ENCODE data around the gene SYNPO2. TPM values are rescaled to one million over a fixed set of nuclear protein-coding genes. Genes with fewer than 3 reads are reported as not detected.

Gene SYNPO2
- total RNA-seq, 4 donors from 2014 or later, result 998 to 4,186 (median 1,764) TPM

- Histone ChIP-seq H3K27me3 (no peaks in the 10 kb centered on the region), H3K4me3 (peak overlapping the region; percentile 55 to 74 (median 67)), H3K4me1 (peaks cover 30 to 34% of the 10 kb centered on the region in 2 donors), H3K36me3 (peaks cover 0 to 52% of the 10 kb centered on the region in 2 donors), H3K9me3 (no peaks in the 10 kb centered on the region), H3K27ac (peak overlapping the region; percentile 94 to 98 (median 96))
- intact Hi-C loops (cut with DNase I; ENCODE audit: low total_unique reads), result no loop called here
- no peak for DNase-seq
- TF ChIP-seq POLR2A (IDR thresholded peaks at IDR 0.05) (no peak), CTCF (IDR thresholded peaks at IDR 0.05 in 4 of 5, conservative IDR thresholded peaks at IDR 0.05 in 1 of 5) (no peak)
- in situ Hi-C loops (cut with MboI; ENCODE audit: low sequenced_read_pairs in 4 of 4), result loop anchor here (5.0 to 25.0 kb wide), 3 partner anchors 36 to 184 kb away; partner anchors contain the start of gene USP53 (in 1 of the 4)
- no peak for ATAC-seq
Measured at GRCh38 chr4:119028296-119028695, 139.6 kb downstream of the SYNPO2 start.

DNA sequence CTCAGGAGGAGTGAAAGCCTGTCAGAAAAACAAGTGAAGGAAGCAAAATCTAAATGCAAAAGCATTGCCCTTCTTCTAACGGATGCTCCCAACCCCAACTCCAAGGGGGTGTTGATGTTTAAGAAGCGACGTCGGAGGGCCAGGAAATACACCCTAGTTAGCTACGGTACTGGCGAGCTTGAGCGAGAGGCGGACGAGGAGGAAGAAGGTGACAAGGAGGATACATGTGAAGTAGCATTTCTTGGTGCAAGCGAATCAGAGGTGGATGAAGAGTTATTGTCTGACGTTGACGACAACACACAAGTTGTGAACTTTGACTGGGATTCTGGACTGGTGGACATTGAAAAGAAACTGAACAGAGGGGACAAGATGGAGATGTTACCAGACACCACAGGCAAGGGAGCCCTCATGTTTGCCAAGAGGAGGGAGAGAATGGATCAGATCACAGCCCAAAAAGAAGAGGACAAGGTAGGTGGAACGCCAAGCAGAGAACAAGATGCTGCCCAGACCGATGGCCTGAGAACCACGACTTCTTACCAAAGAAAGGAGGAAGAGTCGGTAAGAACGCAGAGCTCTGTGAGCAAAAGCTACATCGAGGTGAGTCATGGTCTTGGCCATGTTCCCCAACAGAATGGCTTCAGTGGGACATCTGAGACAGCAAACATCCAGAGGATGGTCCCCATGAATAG, 141.3 kb downstream of the SYNPO2 start:
- no peaks in the 10 kb centered on the region for H3K27me3 ChIP-seq
- peak overlapping the region; percentile 94 to 98 (median 96) for H3K27ac ChIP-seq
- H3K9me3 ChIP-seq, result no peaks in the 10 kb centered on the region
- in situ Hi-C loops (cut with MboI; ENCODE audit: low sequenced_read_pairs in 4 of 4), result loop anchor here (5.0 to 25.0 kb wide), 3 partner anchors 38 to 182 kb away; partner anchors contain the start of gene USP53 (in 1 of the 4)
- TF ChIP-seq CTCF (IDR thresholded peaks at IDR 0.05 in 4 of 5, conservative IDR thresholded peaks at IDR 0.05 in 1 of 5) (no peak), POLR2A (IDR thresholded peaks at IDR 0.05) (peak in 1 of 2 donors; percentile 56)
- DNase-seq (peak; percentile 53 to 75), ATAC-seq (peak; percentile 6 to 9)
- intact Hi-C loops (cut with DNase I; ENCODE audit: low total_unique reads), result loop anchor here (5.0 kb wide), 1 partner anchor 133 kb away; no protein-coding TSS in a partner anchor
- peak overlapping the region; percentile 55 to 74 (median 67) for H3K4me3 ChIP-seq
- peaks cover 30 to 39% of the 10 kb centered on the region in 2 donors for H3K4me1 ChIP-seq
- peaks cover 0 to 55% of the 10 kb centered on the region in 2 donors for H3K36me3 ChIP-seq

- Histone ChIP-seq H3K4me1 (peaks cover 32 to 39% of the 10 kb centered on the region in 2 donors), H3K27me3 (no peaks in the 10 kb centered on the region), H3K9me3 (no peaks in the 10 kb centered on the region), H3K27ac (peak overlapping the region; percentile 94 to 98 (median 96)), H3K36me3 (peaks cover 0 to 55% of the 10 kb centered on the region in 2 donors), H3K4me3 (peak overlapping the region; percentile 55 to 74 (median 67))
- no peak for TF ChIP-seq POLR2A (IDR thresholded peaks at IDR 0.05)
- TF ChIP-seq CTCF (IDR thresholded peaks at IDR 0.05 in 4 of 5, conservative IDR thresholded peaks at IDR 0.05 in 1 of 5), result no peak
- ATAC-seq (no peak), DNase-seq (no peak)
- in situ Hi-C loops (cut with MboI; ENCODE audit: low sequenced_read_pairs in 4 of 4) (loop anchor here in 1 of 4 donors (25.0 kb wide), 1 partner anchor 182 kb away; the partner anchor contains the start of gene USP53), intact Hi-C loops (cut with DNase I; ENCODE audit: low total_unique reads) (loop anchor here (5.0 kb wide), 1 partner anchor 133 kb away; no protein-coding TSS in a partner anchor)
Measured at GRCh38 chr4:119030536-119030890, 141.9 kb downstream of the SYNPO2 start.

DNA sequence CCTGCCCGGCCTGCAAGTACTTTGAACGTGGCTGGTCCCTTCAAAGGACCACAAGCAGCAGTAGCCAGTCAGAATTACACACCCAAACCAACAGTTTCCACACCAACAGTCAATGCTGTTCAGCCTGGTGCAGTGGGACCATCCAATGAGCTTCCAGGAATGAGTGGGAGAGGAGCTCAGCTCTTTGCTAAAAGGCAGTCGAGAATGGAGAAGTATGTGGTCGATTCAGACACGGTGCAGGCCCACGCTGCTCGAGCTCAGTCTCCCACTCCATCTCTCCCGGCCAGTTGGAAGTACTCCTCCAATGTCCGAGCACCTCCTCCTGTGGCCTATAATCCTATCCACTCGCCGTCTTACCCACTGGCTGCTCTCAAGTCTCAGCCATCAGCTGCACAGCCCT, 142.6 kb downstream of the SYNPO2 start:
- Histone ChIP-seq H3K4me3 (peak overlapping the region; percentile 55 to 74 (median 67)), H3K27me3 (no peaks in the 10 kb centered on the region), H3K9me3 (no peaks in the 10 kb centered on the region), H3K27ac (peak overlapping the region; percentile 94 to 98 (median 96)), H3K36me3 (peaks cover 0 to 55% of the 10 kb centered on the region in 2 donors), H3K4me1 (peaks cover 36 to 41% of the 10 kb centered on the region in 2 donors)
- TF ChIP-seq CTCF (IDR thresholded peaks at IDR 0.05 in 4 of 5, conservative IDR thresholded peaks at IDR 0.05 in 1 of 5) (no peak), POLR2A (IDR thresholded peaks at IDR 0.05) (no peak)
- ATAC-seq (no peak), DNase-seq (no peak)
- intact Hi-C loops (cut with DNase I; ENCODE audit: low total_unique reads) (loop anchor here (5.0 kb wide), 1 partner anchor 134 kb away; no protein-coding TSS in a partner anchor), in situ Hi-C loops (cut with MboI; ENCODE audit: low sequenced_read_pairs in 4 of 4) (loop anchor here in 1 of 4 donors (25.0 kb wide), 1 partner anchor 181 kb away; the partner anchor contains the start of gene USP53)

All from gastrocnemius medialis (tissue), 4 donors.